Measurements from ENCODE around the gene LTB. TPM values are rescaled to one million over a fixed set of nuclear protein-coding genes. Genes with fewer than 3 reads are reported as not detected.

The LTB gene
- total and polyA plus RNA-seq, 2 of the 4 experiments (the other 2 are of a cell fraction), result not detected

DNA sequence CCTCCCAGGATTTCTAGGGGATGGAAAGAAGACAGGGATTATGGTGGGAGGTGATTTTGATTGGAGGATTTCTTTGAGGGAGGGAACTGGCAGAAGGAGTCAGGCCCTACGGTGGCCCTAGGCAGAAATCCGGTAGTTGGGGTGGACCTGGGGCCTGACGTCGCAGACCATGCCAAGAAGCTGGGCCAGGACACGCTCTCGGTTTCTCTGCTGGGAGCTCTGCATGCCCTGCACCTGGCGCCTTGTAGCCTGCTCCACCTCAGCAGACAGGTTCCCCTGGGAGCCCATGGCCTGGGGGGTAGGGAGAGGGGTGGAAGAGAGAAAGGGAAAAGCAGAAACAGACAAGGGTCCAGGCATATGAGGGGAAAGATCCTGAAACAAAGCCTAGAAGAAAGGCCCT, 36.9 kb downstream of the LTB start (continued):
- TF ChIP-seq, protein P1, sequence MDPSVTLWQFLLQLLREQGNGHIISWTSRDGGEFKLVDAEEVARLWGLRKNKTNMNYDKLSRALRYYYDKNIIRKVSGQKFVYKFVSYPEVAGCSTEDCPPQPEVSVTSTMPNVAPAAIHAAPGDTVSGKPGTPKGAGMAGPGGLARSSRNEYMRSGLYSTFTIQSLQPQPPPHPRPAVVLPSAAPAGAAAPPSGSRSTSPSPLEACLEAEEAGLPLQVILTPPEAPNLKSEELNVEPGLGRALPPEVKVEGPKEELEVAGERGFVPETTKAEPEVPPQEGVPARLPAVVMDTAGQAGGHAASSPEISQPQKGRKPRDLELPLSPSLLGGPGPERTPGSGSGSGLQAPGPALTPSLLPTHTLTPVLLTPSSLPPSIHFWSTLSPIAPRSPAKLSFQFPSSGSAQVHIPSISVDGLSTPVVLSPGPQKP (IDR thresholded peaks at IDR 0.05; ENCODE audit: borderline replicate concordance, low read depth, low read length), result no peak
- no peak for TF ChIP-seq MAFK (IDR thresholded peaks at IDR 0.05; ENCODE audit: low read depth, low read length)
- no peak for TF ChIP-seq POLR2A (IDR thresholded peaks at IDR 0.05; ENCODE audit: low read depth, low read length)
- TF ChIP-seq CHD1 (IDR thresholded peaks at IDR 0.05; ENCODE audit: low read depth, low read length), result no peak

DNA sequence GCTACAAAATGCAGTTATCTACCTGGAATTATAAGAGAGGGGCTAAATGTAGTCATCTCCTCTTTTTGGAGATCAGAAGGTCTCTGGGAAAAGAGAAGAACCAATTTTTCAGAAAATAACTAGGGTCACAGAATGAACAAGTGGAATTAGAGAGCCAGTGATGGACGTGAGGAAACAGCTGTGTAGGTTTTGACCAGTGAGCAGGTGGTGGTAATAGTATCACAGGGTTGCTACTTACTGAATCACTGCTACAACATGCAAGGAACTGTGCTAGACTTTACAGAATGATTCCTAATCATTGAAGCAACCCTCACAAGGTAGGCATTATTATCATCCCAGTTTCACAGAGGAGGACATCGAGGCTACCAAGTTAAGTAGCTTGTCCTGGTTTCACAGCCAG, 37.5 kb downstream of the LTB start:
- Histone ChIP-seq H2BK15ac (ENCODE audit: low read depth, low read length) (no peak overlapping the region), H3K36me3 (ENCODE audit: control insufficient read depth, insufficient read depth, low read length) (peaks cover 9% of the 10 kb centered on the region), H3K4me1 (ENCODE audit: control insufficient read depth, insufficient read depth, low read length) (peaks cover 12% of the 10 kb centered on the region), H3K9me1 (ENCODE audit: insufficient read depth, low read length) (peaks cover 6% of the 10 kb centered on the region), H2BK5ac (ENCODE audit: low read depth, low read length, poor library complexity, severe bottlenecking) (no peak overlapping the region), H3K56ac (ENCODE audit: extremely low read depth, insufficient read depth, low read length) (no peak overlapping the region), H3K14ac (replicated peaks; ENCODE audit: low read depth, low read length) (no peak overlapping the region), H3K9ac (ENCODE audit: low read depth, low read length) (no peak overlapping the region), H2AK5ac (ENCODE audit: low read depth, low read length) (no peak overlapping the region), H2AFZ (replicated peaks; ENCODE audit: low read length, poor library complexity) (no peak overlapping the region), H3K4ac (ENCODE audit: low read depth, low read length) (no peak overlapping the region), H4K91ac (ENCODE audit: insufficient read depth, low read depth, low read length) (no peak overlapping the region), H4K8ac (ENCODE audit: low read depth in 2 of 2, low read length in 2 of 2) (no peak overlapping the region), H3K23ac (ENCODE audit: low read depth, low read length) (no peak overlapping the region), H3K27me3 (ENCODE audit: control insufficient read depth, insufficient read depth, low read length) (no peaks in the 10 kb centered on the region), H2AK9ac (replicated peaks; ENCODE audit: low read depth, low read length, poor library complexity) (no peak overlapping the region), H2BK120ac (ENCODE audit: low read depth, low read length) (no peak overlapping the region), H3K4me2 (ENCODE audit: low read depth, low read length) (no peak overlapping the region), H2BK20ac (ENCODE audit: low read depth, low read length) (no peak overlapping the region), H4K5ac (ENCODE audit: low read depth, low read length) (no peak overlapping the region), H3K27ac (ENCODE audit: insufficient read depth, low read length) (no peak overlapping the region), H3K4me3 (ENCODE audit: insufficient read depth, low read depth, low read length) (no peak overlapping the region), H4K20me1 (ENCODE audit: insufficient read depth, low read length) (peaks cover 21% of the 10 kb centered on the region), H3K18ac (ENCODE audit: low read depth, low read length) (no peak overlapping the region), H3K79me1 (ENCODE audit: low read depth in 1 of 2, low read length in 2 of 2) (peaks cover 8 to 52% of the 10 kb centered on the region in 2 experiments; a peak in 3 of 4 replicates), H3K9me3 (ENCODE audit: control insufficient read depth, insufficient read depth, low read length) (no peaks in the 10 kb centered on the region)
- intact Hi-C loops (cut with micrococcal nuclease), result loop anchor here (5.0 kb wide), 3 partner anchors 38 to 408 kb away; partner anchors contain the start of genes HSPA1B and LTB
- CTCF ChIA-PET, result no interaction called here
- dilution Hi-C loops (cut with HindIII; ENCODE audit: low sequenced_read_pairs, unreplicated experiment), result no loop called here
- in situ Hi-C loops (cut with MboI; ENCODE audit: low sequenced_read_pairs), result loop anchor here (5.0 to 10.0 kb wide), 3 partner anchors 52 to 290 kb away; no protein-coding TSS in a partner anchor
- POLR2A ChIA-PET (ENCODE audit: unreplicated experiment), result interaction anchor here (0.6 kb wide), 1 partner anchor 50 kb away, joined by 3 read pairs; no protein-coding TSS in a partner anchor
- TF ChIP-seq RFX5 (IDR thresholded peaks at IDR 0.05; ENCODE audit: low read depth, low read length) (no peak), RAD21 (IDR thresholded peaks at IDR 0.05; ENCODE audit: low read length) (no peak), RCOR1 (IDR thresholded peaks at IDR 0.05; ENCODE audit: insufficient replicate concordance, low read length) (no peak), BHLHE40 (IDR thresholded peaks at IDR 0.05; ENCODE audit: low read depth, low read length) (no peak), MXI1 (IDR thresholded peaks at IDR 0.05; ENCODE audit: borderline replicate concordance, low read depth, low read length) (no peak), MAZ (IDR thresholded peaks at IDR 0.05; ENCODE audit: borderline replicate concordance, low read depth, low read length) (no peak)
- TF ChIP-seq, protein P2, sequence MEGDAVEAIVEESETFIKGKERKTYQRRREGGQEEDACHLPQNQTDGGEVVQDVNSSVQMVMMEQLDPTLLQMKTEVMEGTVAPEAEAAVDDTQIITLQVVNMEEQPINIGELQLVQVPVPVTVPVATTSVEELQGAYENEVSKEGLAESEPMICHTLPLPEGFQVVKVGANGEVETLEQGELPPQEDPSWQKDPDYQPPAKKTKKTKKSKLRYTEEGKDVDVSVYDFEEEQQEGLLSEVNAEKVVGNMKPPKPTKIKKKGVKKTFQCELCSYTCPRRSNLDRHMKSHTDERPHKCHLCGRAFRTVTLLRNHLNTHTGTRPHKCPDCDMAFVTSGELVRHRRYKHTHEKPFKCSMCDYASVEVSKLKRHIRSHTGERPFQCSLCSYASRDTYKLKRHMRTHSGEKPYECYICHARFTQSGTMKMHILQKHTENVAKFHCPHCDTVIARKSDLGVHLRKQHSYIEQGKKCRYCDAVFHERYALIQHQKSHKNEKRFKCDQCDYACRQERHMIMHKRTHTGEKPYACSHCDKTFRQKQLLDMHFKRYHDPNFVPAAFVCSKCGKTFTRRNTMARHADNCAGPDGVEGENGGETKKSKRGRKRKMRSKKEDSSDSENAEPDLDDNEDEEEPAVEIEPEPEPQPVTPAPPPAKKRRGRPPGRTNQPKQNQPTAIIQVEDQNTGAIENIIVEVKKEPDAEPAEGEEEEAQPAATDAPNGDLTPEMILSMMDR (conservative IDR thresholded peaks at IDR 0.05; ENCODE audit: low read depth, low read length), result no peak
- ATAC-seq (ENCODE audit: low read depth), result no peak
- no peak for DNase-seq
- no TSS peak for BruUV-seq (replicated peaks)
- WGBS, 2 experiments (ENCODE audit: extremely low coverage in 2 of 2, insufficient read length in 1 of 2), result no CpG with 5 or more reads among the region's 2 CpGs
